Measurements from ENCODE around the gene TRPM3.

- TF ChIP-seq CTCF (IDR thresholded peaks at IDR 0.05) (no peak), POLR2A (IDR thresholded peaks at IDR 0.05) (no peak)
Observed at GRCh38 chr9:70923961-70924360, 197.5 kb downstream of the TRPM3 start.
